Heart left ventricle (tissue), 16 donors: ENCODE data around the gene IFNA21. TPM values are rescaled to one million over a fixed set of nuclear protein-coding genes. Genes with fewer than 3 reads are reported as not detected.

ENCODE experiments used
- ATAC-seq, 4 donors: fragments of 200-7000 bp; cut with Tn5 transposase; one replicate each; pipeline ENCODE4 v1.9.1; 2020 to 2022; ENCODE audit warnings: moderate library complexity in 4 of 4, mild to moderate bottlenecking in 3 of 4, moderate number of reproducible peaks in 1 of 4
- DNase-seq, 5 donors: peaks; one replicate each; pipeline ENCODE4 v3.0.0-alpha.2; 2020
- H3K27ac ChIP-seq, 12 donors: fragments of 200-600 bp; sonication (generic) in 4 of 12; one replicate each; pipeline versions ENCODE4 v1.5.0 to v1.8.0; 2016 to 2022; ENCODE audit warnings: mild to moderate bottlenecking in 2 of 12
- H3K27me3 ChIP-seq, 9 donors: fragments of 200-600 bp; sonication (generic) in 2 of 9; one replicate each; pipeline versions ENCODE4 v1.5.1 to v1.8.0; 2016 to 2022; ENCODE audit warnings: mild to moderate bottlenecking in 3 of 9
- H3K36me3 ChIP-seq, 9 donors: fragments of 200-600 bp; sonication (generic) in 2 of 9; one replicate each; pipeline versions ENCODE4 v1.5.0 to v1.8.0; 2018 to 2022; ENCODE audit warnings: mild to moderate bottlenecking in 2 of 9
- H3K4me1 ChIP-seq, 12 donors: fragments of 200-600 bp; sonication (generic) in 4 of 12; one replicate each; pipeline versions ENCODE4 v1.5.0 to v1.8.0; 2016 to 2022; ENCODE audit warnings: mild to moderate bottlenecking in 3 of 12
- H3K4me3 ChIP-seq, 12 donors: fragments of 200-600 bp; sonication (generic) in 4 of 12; one replicate each; pipeline versions ENCODE4 v1.5.0 to v1.8.0; 2017 to 2022; ENCODE audit warnings: mild to moderate bottlenecking in 9 of 12, moderate library complexity in 4 of 12
- H3K9me3 ChIP-seq, 12 donors: fragments of 200-600 bp; sonication (generic) in 4 of 12; one replicate each; pipeline versions ENCODE4 v1.5.0 to v1.8.0; 2016 to 2022; ENCODE audit warnings: mild to moderate bottlenecking in 1 of 12
- POLR2A ChIP-seq, 2 donors: fragments of 450-650 bp; IDR thresholded peaks; one replicate each; pipeline ENCODE4 v1.6.1; 2017; ENCODE audit warnings: antibody characterized with exemption in 2 of 2, mild to moderate bottlenecking in 2 of 2, moderate library complexity in 2 of 2
- WGBS, 4 donors: extraction: QIAGEN DNeasy Blood & Tissue Kit in 2 of 4; methylation state at CpG; one replicate each; pipeline versions ENCODE4 v1.1.5 to v1.1.7; 2013 to 2018; 5-methylcytosine and 5-hydroxymethylcytosine counted together
- intact Hi-C, 10 donors: fragments of 100-400 bp; cut with DNase I; formaldehyde crosslinking; loops; one replicate each; pipeline versions ENCODE4 v1.11.1 to v1.14.2; 2022
- polyA plus RNA-seq, 2 donors: library from polyadenylated mRNA; stranded (reverse); fragments of 200-250 nt; gene quantifications; one replicate each; pipeline ENCODE4 v1.2.3, GENCODE V29; 2013
- total RNA-seq, 9 donors: library from RNA; depleted of rRNA in 2 of 9; stranded (reverse); fragments of >200 nt in 2 of 9; fragmentation: NEBNext Ultra II Directional in 3 of 9; extraction: Animal tissue kit (Norgen Biotek cat#: 25700) in 3 of 9; gene quantifications; one replicate each; pipeline versions ENCODE4 v1.1.0 to v1.2.4, GENCODE V29; 2016 to 2023
- TF ChIP-seq, protein P1 (sequence below), 12 donors: fragments of 200-600 bp; sonication (generic) in 4 of 12; IDR thresholded peaks; one replicate each; pipeline versions ENCODE4 v1.5.0 to v1.8.0; 2018 to 2022; ENCODE audit warnings: antibody characterized with exemption in 12 of 12, mild to moderate bottlenecking in 5 of 12
- donor health status: ischemic (EF 13 %, LVEDD 7.1; RV severe dilation, severe dysfunction).
- donor health status: healthy with polysubstance abuse.
- donor health status: DM: no; HTN: yes; CAD: no.
- donor health status: DM: no; HTN: no; CAD: no.
- donor health status: ischemic (EF 25% LVEDD 6.9; RV normal size, moderate dysfunction).
- donor health status: ischemic (EF 25% LVEDD 5.7; RV mildly dilated, moderate dysfunction).
- donor health status: healthy.
- donor health status: DM: yes; HTN: yes; CAD: no.
- donor health status: ischemic (EF 35%, LVEDD 5.7; RV mildly dilated, moderate dysfunction).
- donor health status: nonischemic (EF 11% LVEDD 7.7; RV severe dilation, severe dysfunction).
- donor health status: DM: yes; HTN: yes; CAD: no.
- donor health status: PGD.
- donor health status: ischemic (EF 29% LVEDD 5.4; RV normal size, mild dysfunction).
- donor health status: nonischemic (EF 23%, LVEDD 6.1; RV moderate dilation, normal function).

The IFNA21 gene
- total and polyA plus RNA-seq, 11 donors: not detected

DNA sequence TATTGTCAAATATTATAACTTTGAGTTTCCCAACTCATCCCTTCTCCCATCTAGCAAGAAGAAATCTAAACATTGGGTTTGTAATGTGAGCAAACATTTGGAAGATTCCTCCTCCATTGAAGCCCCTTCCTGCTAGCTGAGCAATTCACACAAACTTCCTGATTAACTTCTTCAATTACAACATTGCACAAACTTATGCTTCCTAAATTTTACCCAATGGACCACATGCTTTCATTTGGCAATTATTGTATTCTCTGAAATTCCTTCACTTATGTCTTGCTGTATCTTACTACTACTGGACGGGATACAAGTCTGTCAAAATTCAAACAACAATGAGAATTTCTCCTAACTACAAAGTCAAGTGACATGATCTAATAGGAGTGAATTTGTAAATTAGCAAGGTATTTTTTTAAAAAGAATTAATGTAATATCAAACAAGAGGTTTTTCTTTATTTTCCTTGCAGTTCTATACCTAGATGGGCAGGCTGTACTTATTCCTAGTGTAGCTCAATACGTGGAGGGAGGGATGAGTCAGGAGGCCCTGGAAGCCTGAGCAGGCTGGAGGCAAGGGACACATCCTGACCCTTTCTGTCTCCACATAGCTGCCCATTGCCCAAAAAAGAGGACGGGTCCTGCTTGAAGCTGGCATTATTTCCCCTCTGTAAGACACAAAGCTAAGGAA is 13.0 kb downstream of the IFNA21 start:
- Histone ChIP-seq H3K4me1 (peaks cover 0 to 14% (median 1%) of the 10 kb centered on the region in 12 donors), H3K27ac (peak overlapping the region in 1 of 12 donors; percentile 18), H3K27me3 (peaks cover 0 to 3% (median 0%) of the 10 kb centered on the region in 9 donors), H3K4me3 (no peak overlapping the region), H3K36me3 (no peaks in the 10 kb centered on the region), H3K9me3 (peaks cover 0 to 13% (median under 1%) of the 10 kb centered on the region in 12 donors)
- intact Hi-C loops: loop anchor here in 1 of 10 donors (2.0 kb wide), 1 partner anchor 21 kb away; no protein-coding TSS in a partner anchor
- no peak for TF ChIP-seq POLR2A (IDR thresholded peaks at IDR 0.05)
- TF ChIP-seq, protein P1, sequence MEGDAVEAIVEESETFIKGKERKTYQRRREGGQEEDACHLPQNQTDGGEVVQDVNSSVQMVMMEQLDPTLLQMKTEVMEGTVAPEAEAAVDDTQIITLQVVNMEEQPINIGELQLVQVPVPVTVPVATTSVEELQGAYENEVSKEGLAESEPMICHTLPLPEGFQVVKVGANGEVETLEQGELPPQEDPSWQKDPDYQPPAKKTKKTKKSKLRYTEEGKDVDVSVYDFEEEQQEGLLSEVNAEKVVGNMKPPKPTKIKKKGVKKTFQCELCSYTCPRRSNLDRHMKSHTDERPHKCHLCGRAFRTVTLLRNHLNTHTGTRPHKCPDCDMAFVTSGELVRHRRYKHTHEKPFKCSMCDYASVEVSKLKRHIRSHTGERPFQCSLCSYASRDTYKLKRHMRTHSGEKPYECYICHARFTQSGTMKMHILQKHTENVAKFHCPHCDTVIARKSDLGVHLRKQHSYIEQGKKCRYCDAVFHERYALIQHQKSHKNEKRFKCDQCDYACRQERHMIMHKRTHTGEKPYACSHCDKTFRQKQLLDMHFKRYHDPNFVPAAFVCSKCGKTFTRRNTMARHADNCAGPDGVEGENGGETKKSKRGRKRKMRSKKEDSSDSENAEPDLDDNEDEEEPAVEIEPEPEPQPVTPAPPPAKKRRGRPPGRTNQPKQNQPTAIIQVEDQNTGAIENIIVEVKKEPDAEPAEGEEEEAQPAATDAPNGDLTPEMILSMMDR (IDR thresholded peaks at IDR 0.05): no peak
- ATAC-seq: peak in 2 of 4 donors; percentile 22 to 26
- WGBS, 4 donors: 30 to 42% (median 35%) methylated on average over 3 of the region's 3 CpGs
- DNase-seq: no peak

DNA sequence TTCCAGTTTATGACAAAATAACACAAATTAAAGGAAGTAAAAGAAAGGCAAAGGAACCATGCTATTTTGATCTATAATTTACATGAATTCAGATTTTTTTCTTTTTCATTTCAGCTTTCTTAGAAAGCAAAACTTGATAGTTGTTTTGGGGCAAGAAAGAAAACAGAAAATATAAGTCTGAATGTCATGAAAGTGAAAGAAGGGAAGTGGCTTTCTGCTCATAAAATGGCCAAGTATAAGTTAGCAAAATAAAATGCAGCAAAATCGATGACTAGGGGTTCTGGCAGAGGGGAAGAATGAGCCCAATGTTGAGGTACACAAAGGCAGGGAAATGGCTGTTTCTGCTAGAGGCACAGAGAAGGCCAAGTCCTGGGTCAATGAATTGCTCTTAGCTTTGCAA is 21.9 kb downstream of the IFNA21 start:
- intact Hi-C loops: no loop called here
- ATAC-seq (no peak), DNase-seq (no peak)
- TF ChIP-seq, protein P1 (IDR thresholded peaks at IDR 0.05): no peak
- no peak for TF ChIP-seq POLR2A (IDR thresholded peaks at IDR 0.05)
- H3K27me3 ChIP-seq: peaks cover 0 to under 1% (median 0%) of the 10 kb centered on the region in 9 donors
- H3K27ac ChIP-seq: peak overlapping the region in 1 of 12 donors; percentile 17
- peaks cover 0 to 15% (median 2%) of the 10 kb centered on the region in 12 donors for H3K9me3 ChIP-seq
- 66 to 74% (median 67%) methylated on average over 1 of the region's 1 CpG for WGBS, 4 donors
- no peak overlapping the region for H3K4me3 ChIP-seq
- no peaks in the 10 kb centered on the region for H3K36me3 ChIP-seq
- peaks cover 0 to 19% (median 0%) of the 10 kb centered on the region in 12 donors for H3K4me1 ChIP-seq

DNA sequence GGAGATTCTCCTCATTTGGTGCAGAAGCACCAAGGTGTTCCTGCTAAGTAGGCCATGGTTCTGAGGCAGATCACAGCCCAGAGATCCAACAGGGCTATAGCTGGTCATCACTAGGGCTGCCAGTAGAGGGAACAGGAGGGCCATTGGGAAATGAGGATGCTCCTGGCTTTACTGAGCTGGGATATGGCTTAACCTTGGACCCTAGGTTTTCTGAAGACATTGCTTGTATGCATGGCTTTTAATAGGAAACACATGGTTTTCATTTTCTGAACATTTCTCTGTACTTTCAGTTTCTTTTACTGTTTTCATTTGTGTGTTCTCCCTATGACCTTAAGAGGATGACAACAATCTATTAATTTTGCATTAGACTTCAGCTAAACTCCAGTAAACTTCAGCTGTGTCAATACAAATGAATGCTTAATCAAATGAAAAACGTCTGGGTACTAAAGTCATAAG is 25.0 kb downstream of the IFNA21 start, which contains the start of gene IFNW1:
TSS of gene IFNW1 (minus strand) at position 406 of the 456 bp plus-strand sequence. CDS start at position 144, 262 bp downstream.
- TF ChIP-seq, protein P1 (IDR thresholded peaks at IDR 0.05): no peak
- no peaks in the 10 kb centered on the region for H3K27me3 ChIP-seq
- ATAC-seq: no peak
- intact Hi-C loops: no loop called here
- H3K4me1 ChIP-seq: peaks cover 0 to 19% (median 0%) of the 10 kb centered on the region in 12 donors
- WGBS, 4 donors: 32 to 40% (median 36%) methylated on average over 1 of the region's 1 CpG
- H3K9me3 ChIP-seq: no peaks in the 10 kb centered on the region
- no peak within 1 kb of the TSS for H3K4me3 ChIP-seq
- H3K36me3 ChIP-seq: no peaks in the 10 kb centered on the region
- H3K27ac ChIP-seq: no peak within 1 kb of the TSS
- no peak for DNase-seq

DNA sequence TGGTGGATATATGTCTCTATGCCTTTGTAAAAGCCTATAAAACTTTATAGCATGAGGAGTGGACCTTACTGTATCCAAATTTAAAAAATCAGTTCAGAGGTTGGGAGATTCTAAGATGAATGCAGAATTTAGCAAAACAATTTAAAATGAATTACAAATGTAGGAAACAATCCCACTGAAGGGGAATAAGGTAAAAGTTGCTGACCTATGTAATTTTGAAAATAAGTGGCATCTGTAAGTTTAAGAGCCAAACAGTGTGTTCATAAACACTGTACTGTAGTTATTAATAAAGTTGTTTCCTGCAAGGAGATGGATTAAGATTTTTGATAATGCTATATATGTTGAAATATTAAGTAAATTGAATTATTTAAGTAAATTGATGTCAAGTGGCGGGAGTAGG is 29.4 kb downstream of the IFNA21 start:
- WGBS, 4 donors: 0 to 97% (median 46%) methylated on average over 1 of the region's 1 CpG
- intact Hi-C loops: no loop called here
- peaks cover 0 to 10% (median 0%) of the 10 kb centered on the region in 12 donors for H3K4me1 ChIP-seq
- no peak for DNase-seq
- no peaks in the 10 kb centered on the region for H3K27me3 ChIP-seq
- H3K4me3 ChIP-seq: no peak overlapping the region
- no peaks in the 10 kb centered on the region for H3K36me3 ChIP-seq
- no peak for ATAC-seq
- TF ChIP-seq, protein P1 (IDR thresholded peaks at IDR 0.05): no peak
- TF ChIP-seq POLR2A (IDR thresholded peaks at IDR 0.05): no peak
- no peaks in the 10 kb centered on the region for H3K9me3 ChIP-seq
- no peak overlapping the region for H3K27ac ChIP-seq
